GM18517 (cell line): ENCODE data around the gene SLC46A2.

ENCODE experiments used
- ATAC-seq: cut with Tn5 transposase; IDR thresholded peaks from one replicate; pipeline ENCODE4 v1.9.1; 2021; ENCODE audit warnings: mild to moderate bottlenecking, moderate library complexity; ENCODE audit not compliant: unreplicated experiment

SLC46A2 gene

GRCh38 chr9:112831969-112832368 is 58.7 kb downstream of the SLC46A2 start:
- ATAC-seq = no peak

GRCh38 chr9:112831281-112831851 is 59.3 kb downstream of the SLC46A2 start:
- no peak for ATAC-seq
